Ectodermal cell (in vitro differentiated cells): ENCODE data around the gene HADHA.

Experiments
- H3K27ac ChIP-seq: 2 replicates; pipeline ENCODE4 v1.7.0; 2013; ENCODE audit warnings: mild to moderate bottlenecking, low read depth, low read length; ENCODE audit not compliant: insufficient read depth, poor library complexity, severe bottlenecking
- H3K27me3 ChIP-seq: 2 replicates; pipeline ENCODE4 v1.7.0; 2013; ENCODE audit warnings: mild to moderate bottlenecking, low read length; ENCODE audit not compliant: insufficient read depth, control insufficient read depth, poor library complexity, severe bottlenecking
- H3K36me3 ChIP-seq: one replicate; pipeline ENCODE4 v1.7.0; 2013; ENCODE audit warnings: low read length; ENCODE audit not compliant: control insufficient read depth, insufficient read depth
- H3K4me1 ChIP-seq: one replicate; pipeline ENCODE4 v1.7.0; 2013; ENCODE audit warnings: low read length; ENCODE audit not compliant: control insufficient read depth, insufficient read depth
- H3K4me3 ChIP-seq: 2 replicates; pipeline ENCODE4 v1.7.0; 2013; ENCODE audit warnings: low read depth, low read length, control low read depth; ENCODE audit not compliant: insufficient read depth
- H3K9me3 ChIP-seq: 2 replicates; pipeline ENCODE4 v1.7.0; 2013; ENCODE audit warnings: mild to moderate bottlenecking, low read length, moderate library complexity; ENCODE audit not compliant: control insufficient read depth
- WGBS, 2 experiments: methylation state at CpG; one replicate each; pipeline ENCODE4 v1.1.7; 2013; ENCODE audit warnings: missing lambda C conversion rate in 2 of 2; 5-methylcytosine and 5-hydroxymethylcytosine counted together

Gene HADHA

GRCh38 chr2:26223018-26223417 is 21.4 kb downstream of the HADHA start:
- WGBS, 2 experiments = 95% methylated on average over 1 of the region's 1 CpG
- H3K4me3 ChIP-seq = no peak overlapping the region
- no peaks in the 10 kb centered on the region for H3K4me1 ChIP-seq
- H3K27ac ChIP-seq = no peak overlapping the region
- no peaks in the 10 kb centered on the region for H3K9me3 ChIP-seq
- no peaks in the 10 kb centered on the region for H3K27me3 ChIP-seq
- peaks cover 13% of the 10 kb centered on the region for H3K36me3 ChIP-seq

- no peaks in the 10 kb centered on the region for H3K4me1 ChIP-seq
- no peaks in the 10 kb centered on the region for H3K9me3 ChIP-seq
- no peak overlapping the region for H3K4me3 ChIP-seq
- peaks cover 16% of the 10 kb centered on the region for H3K36me3 ChIP-seq
- H3K27me3 ChIP-seq = no peaks in the 10 kb centered on the region
- 82 to 83% methylated on average over 6 of the region's 6 CpGs for WGBS, 2 experiments
- no peak overlapping the region for H3K27ac ChIP-seq
Measured at GRCh38 chr2:26217720-26218119, 26.7 kb downstream of the HADHA start.

GRCh38 chr2:26216587-26216986 is 27.8 kb downstream of the HADHA start:
- Histone ChIP-seq H3K27me3 (no peaks in the 10 kb centered on the region), H3K4me3 (no peak overlapping the region), H3K9me3 (no peaks in the 10 kb centered on the region), H3K36me3 (peaks cover 16% of the 10 kb centered on the region), H3K27ac (no peak overlapping the region), H3K4me1 (no peaks in the 10 kb centered on the region)
- WGBS, 2 experiments = 90 to 92% methylated on average over 4 of the region's 4 CpGs

GRCh38 chr2:26215833-26216232 is 28.6 kb downstream of the HADHA start:
- H3K36me3 ChIP-seq = peaks cover 16% of the 10 kb centered on the region
- no peaks in the 10 kb centered on the region for H3K27me3 ChIP-seq
- no peaks in the 10 kb centered on the region for H3K9me3 ChIP-seq
- H3K4me1 ChIP-seq = no peaks in the 10 kb centered on the region
- 93 to 95% methylated on average over 1 of the region's 1 CpG for WGBS, 2 experiments
- no peak overlapping the region for H3K27ac ChIP-seq
- H3K4me3 ChIP-seq = no peak overlapping the region

- H3K27me3 ChIP-seq = no peaks in the 10 kb centered on the region
- no peak overlapping the region for H3K4me3 ChIP-seq
- no peaks in the 10 kb centered on the region for H3K9me3 ChIP-seq
- H3K27ac ChIP-seq = no peak overlapping the region
- peaks cover 16% of the 10 kb centered on the region for H3K36me3 ChIP-seq
- WGBS, 2 experiments = 97 to 98% methylated on average over 1 of the region's 1 CpG
- H3K4me1 ChIP-seq = no peaks in the 10 kb centered on the region
Measured at GRCh38 chr2:26214759-26215158, 29.7 kb downstream of the HADHA start.

GRCh38 chr2:26212011-26212410 is 32.4 kb downstream of the HADHA start:
- Histone ChIP-seq H3K4me1 (no peaks in the 10 kb centered on the region), H3K9me3 (no peaks in the 10 kb centered on the region), H3K36me3 (peaks cover 7% of the 10 kb centered on the region), H3K27ac (no peak overlapping the region), H3K27me3 (no peaks in the 10 kb centered on the region), H3K4me3 (no peak overlapping the region)
- 93 to 95% methylated on average over 5 of the region's 5 CpGs for WGBS, 2 experiments

GRCh38 chr2:26203906-26204305 is 40.5 kb downstream of the HADHA start:
- 85 to 90% methylated on average over 7 of the region's 7 CpGs for WGBS, 2 experiments

GRCh38 chr2:26202981-26203490 is 41.4 kb downstream of the HADHA start:
- Histone ChIP-seq H3K4me3 (no peak overlapping the region), H3K4me1 (peaks cover 6% of the 10 kb centered on the region), H3K27me3 (no peaks in the 10 kb centered on the region), H3K9me3 (no peaks in the 10 kb centered on the region), H3K27ac (no peak overlapping the region), H3K36me3 (no peaks in the 10 kb centered on the region)
- WGBS, 2 experiments = 93 to 95% methylated on average over 1 of the region's 1 CpG

More at GRCh38 chr2:26203906-26204305, 40.5 kb downstream of the HADHA start:
- no peaks in the 10 kb centered on the region for H3K36me3 ChIP-seq
- H3K9me3 ChIP-seq = no peaks in the 10 kb centered on the region
- H3K27ac ChIP-seq = no peak overlapping the region
- H3K27me3 ChIP-seq = no peaks in the 10 kb centered on the region
- peaks cover 6% of the 10 kb centered on the region for H3K4me1 ChIP-seq
- H3K4me3 ChIP-seq = no peak overlapping the region

GRCh38 chr2:26197516-26197915 is 46.9 kb downstream of the HADHA start:
- H3K36me3 ChIP-seq = peaks cover 15% of the 10 kb centered on the region
- no peaks in the 10 kb centered on the region for H3K27me3 ChIP-seq
- no peaks in the 10 kb centered on the region for H3K4me1 ChIP-seq
- H3K9me3 ChIP-seq = no peaks in the 10 kb centered on the region
- H3K4me3 ChIP-seq = no peak overlapping the region
- 90 to 95% methylated on average over 4 of the region's 4 CpGs for WGBS, 2 experiments
- H3K27ac ChIP-seq = no peak overlapping the region

- Histone ChIP-seq H3K27ac (no peak overlapping the region), H3K4me1 (no peaks in the 10 kb centered on the region), H3K36me3 (peaks cover 15% of the 10 kb centered on the region), H3K27me3 (no peaks in the 10 kb centered on the region), H3K9me3 (no peaks in the 10 kb centered on the region), H3K4me3 (no peak overlapping the region)
- 93 to 96% methylated on average over 9 of the region's 9 CpGs for WGBS, 2 experiments
Measured at GRCh38 chr2:26196683-26197418, 47.6 kb downstream of the HADHA start.
